K562 (cell line): ENCODE measurements around the gene EXOSC2. TPM values are rescaled to one million over a fixed set of nuclear protein-coding genes. Genes with fewer than 3 reads are reported as not detected.

Experiments
- CBX8 ChIP-seq: fragments of 200-600 bp; sonication (generic); IDR thresholded peaks from 2 replicates; pipeline ENCODE4 v1.6.1; 2012; ENCODE audit warnings: borderline replicate concordance, mixed run types, low read depth, mild to moderate bottlenecking, moderate library complexity, mixed read lengths, low read length, control low read depth, inconsistent platforms; ENCODE audit not compliant: poor library complexity, severe bottlenecking; ENCODE audit errors: extremely low read depth
- ELF4 ChIP-seq: fragments of 450-650 bp; formaldehyde crosslinking; IDR thresholded peaks from 2 replicates; pipeline ENCODE4 v1.4.0; 2022; ENCODE audit warnings: missing genetic modification characterization
- FOXJ3 ChIP-seq: sonication (generic); formaldehyde crosslinking; IDR thresholded peaks from 2 replicates; pipeline ENCODE4 v1.4.0; 2020; ENCODE audit warnings: mild to moderate bottlenecking, missing genetic modification reagents
- HLTF ChIP-seq: fragments of 450-650 bp; IDR thresholded peaks from 2 replicates; pipeline ENCODE4 v1.6.1; 2016
- JUN ChIP-seq, 2 experiments: sonication (generic) in 1 of 2; formaldehyde crosslinking in 1 of 2; IDR thresholded peaks; 2 replicates each; pipeline versions ENCODE4 v1.6.1 to v1.8.0; 2012 to 2022; ENCODE audit warnings: borderline replicate concordance in 2 of 2, mild to moderate bottlenecking in 2 of 2, improper control_type of control experiment in 1 of 2, low read depth in 1 of 2, low read length in 1 of 2, missing genetic modification reagents in 1 of 2
- MCM5 ChIP-seq: fragments of 450-650 bp; IDR thresholded peaks from 2 replicates; pipeline ENCODE4 v1.6.1; 2016; ENCODE audit warnings: low read depth
- MYC ChIP-seq, 2 experiments: fragments of 250-450 bp in 1 of 2; sonication (Bioruptor Pico) in 1 of 2; IDR thresholded peaks; 2 replicates each; pipeline versions ENCODE4 v1.5.1 to v1.6.1; 2012 to 2021; ENCODE audit warnings: low read depth in 2 of 2, borderline replicate concordance in 1 of 2, improper control_type of control experiment in 1 of 2, low read length in 1 of 2, mild to moderate bottlenecking in 1 of 2, moderate library complexity in 1 of 2
- PHB2 ChIP-seq: fragments of 450-650 bp; IDR thresholded peaks from 2 replicates; pipeline ENCODE4 v1.6.1; 2017; ENCODE audit warnings: low read depth
- RFX1 ChIP-seq: fragments of 450-650 bp; IDR thresholded peaks from 2 replicates; pipeline ENCODE4 v1.6.1; 2016; ENCODE audit warnings: mild to moderate bottlenecking, moderate library complexity
- TEAD4 ChIP-seq, 2 experiments: sonication (generic) in 1 of 2; formaldehyde crosslinking in 1 of 2; IDR thresholded peaks; 2 replicates each; pipeline versions ENCODE4 v1.6.1 to v1.8.0; 2012 to 2022; ENCODE audit warnings: borderline replicate concordance in 1 of 2, inconsistent platforms in 1 of 2, low read length in 1 of 2, mild to moderate bottlenecking in 1 of 2, missing genetic modification reagents in 1 of 2
- ZNF175 ChIP-seq: fragments of 200-800 bp; sonication (Bioruptor generic); IDR thresholded peaks from 2 replicates; pipeline ENCODE4 v1.6.1; 2016; ENCODE audit warnings: low read depth, mild to moderate bottlenecking, missing genetic modification characterization, missing compliant biosample characterization
- ZNF699 ChIP-seq: fragments of 250-450 bp; sonication (Bioruptor Pico); IDR thresholded peaks from 2 replicates; pipeline ENCODE4 v1.8.0; 2021; ENCODE audit warnings: mild to moderate bottlenecking, moderate library complexity; ENCODE audit not compliant: insufficient replicate concordance
- ZNF707 ChIP-seq: fragments of 250-450 bp; sonication (Bioruptor Pico); conservative IDR thresholded peaks from 2 replicates; pipeline ENCODE4 v1.8.0; 2022; ENCODE audit warnings: inconsistent platforms, mild to moderate bottlenecking, moderate library complexity
- polyA plus RNA-seq, 8 experiments: library from polyadenylated mRNA; depleted of rRNA in 4 of 8; stranded (reverse) in 5 of 8; unstranded in 3 of 8; fragments of >200 nt; fragmentation: Nextera tagmentation in 2 of 8; fragmentation: Illumina TruSeq in 1 of 8; extraction: Ambion mirVana in 2 of 8; extraction: Trizol in 1 of 8; gene quantifications; 2 replicates each; pipeline versions ENCODE4 v1.2.1 to v1.2.3, GENCODE V29; 2011 to 2014; ENCODE audit warnings: inconsistent platforms in 1 of 8, missing spikeins in 1 of 8
- total RNA-seq, 7 experiments: library from RNA; depleted of rRNA in 6 of 7; stranded (reverse); fragments of >200 nt in 6 of 7; fragmentation: Illumina TruSeq in 2 of 7; extraction: Trizol in 2 of 7; gene quantifications; 2 replicates each; pipeline versions ENCODE4 v1.2.1 to v1.2.3, GENCODE V29; 2011 to 2021; ENCODE audit warnings: low replicate concordance in 1 of 7
- TF ChIP-seq, protein P1 (sequence below): fragments of 450-650 bp; formaldehyde crosslinking; IDR thresholded peaks from 2 replicates; pipeline ENCODE4 v1.4.0; 2020; ENCODE audit warnings: mild to moderate bottlenecking, mixed read lengths
- TF ChIP-seq, protein P2 (sequence below): sonication (generic); formaldehyde crosslinking; IDR thresholded peaks from 2 replicates; pipeline ENCODE4 v1.8.1; 2022; ENCODE audit warnings: missing genetic modification reagents
- TF ChIP-seq, protein P3 (sequence below): fragments of 250-450 bp; sonication (Bioruptor Pico); IDR thresholded peaks from 2 replicates; pipeline ENCODE4 v1.5.0; 2020; ENCODE audit warnings: mild to moderate bottlenecking
- TF ChIP-seq, protein P4 (sequence below), 3 experiments: fragments of 200-800 bp in 1 of 3; fragments of 250-450 bp in 1 of 3; fragments of 450-650 bp in 1 of 3; sonication (Bioruptor Pico) in 1 of 3; sonication (Bioruptor generic) in 1 of 3; formaldehyde crosslinking in 1 of 3; IDR thresholded peaks; 2 replicates each; pipeline versions ENCODE4 v1.6.1 to v1.8.0; 2016 to 2022; ENCODE audit warnings: mild to moderate bottlenecking in 2 of 3, missing genetic modification characterization in 2 of 3, missing compliant biosample characterization in 1 of 3, moderate library complexity in 1 of 3

Gene EXOSC2
- total and polyA plus RNA-seq, 9 of the 15 experiments (the other 6 are each of a cell fraction or from before 2014, with no cell fraction given), result 46.0 to 101 (median 77.6) TPM

DNA sequence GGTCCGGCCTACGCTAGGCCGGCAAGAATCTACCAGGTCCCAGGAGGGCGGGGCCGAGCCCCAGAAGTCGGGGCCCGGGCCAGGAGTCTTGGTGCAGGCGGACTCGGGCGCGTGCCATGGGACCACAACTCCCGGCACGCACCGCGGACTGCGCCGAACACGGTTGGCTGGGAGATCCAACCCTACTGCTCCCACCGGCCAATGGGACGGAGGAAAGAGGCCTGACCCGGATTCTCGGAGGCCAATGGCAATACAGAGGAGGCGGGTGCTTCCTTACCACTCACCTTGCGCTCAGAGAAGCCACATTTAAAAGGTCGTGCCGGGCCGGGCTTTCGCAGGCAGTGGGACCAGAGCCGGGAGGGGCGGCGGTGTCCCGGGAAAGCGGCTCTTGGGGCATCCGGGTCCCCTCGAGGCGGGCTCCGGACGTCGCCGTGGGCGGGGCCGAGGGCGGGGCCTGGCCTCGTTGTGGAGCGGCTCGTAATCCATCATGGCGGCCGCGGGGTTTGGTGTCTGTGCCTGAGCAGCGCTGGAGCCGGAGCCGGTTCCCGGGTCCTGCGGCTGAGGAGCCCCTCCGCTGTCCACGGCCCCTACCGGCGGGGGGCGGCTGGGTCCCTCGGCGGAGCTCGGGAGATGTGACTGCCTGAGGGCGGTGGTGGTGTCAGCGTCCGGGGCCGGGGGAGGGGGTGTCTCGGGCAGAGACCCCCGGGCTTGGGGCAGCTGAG, 19.1 kb downstream of the EXOSC2 start (continued):
- no peak for TF ChIP-seq ZNF699 (CRISPR knock-in tag)
- no peak for TF ChIP-seq HLTF
- TF ChIP-seq, protein P1, sequence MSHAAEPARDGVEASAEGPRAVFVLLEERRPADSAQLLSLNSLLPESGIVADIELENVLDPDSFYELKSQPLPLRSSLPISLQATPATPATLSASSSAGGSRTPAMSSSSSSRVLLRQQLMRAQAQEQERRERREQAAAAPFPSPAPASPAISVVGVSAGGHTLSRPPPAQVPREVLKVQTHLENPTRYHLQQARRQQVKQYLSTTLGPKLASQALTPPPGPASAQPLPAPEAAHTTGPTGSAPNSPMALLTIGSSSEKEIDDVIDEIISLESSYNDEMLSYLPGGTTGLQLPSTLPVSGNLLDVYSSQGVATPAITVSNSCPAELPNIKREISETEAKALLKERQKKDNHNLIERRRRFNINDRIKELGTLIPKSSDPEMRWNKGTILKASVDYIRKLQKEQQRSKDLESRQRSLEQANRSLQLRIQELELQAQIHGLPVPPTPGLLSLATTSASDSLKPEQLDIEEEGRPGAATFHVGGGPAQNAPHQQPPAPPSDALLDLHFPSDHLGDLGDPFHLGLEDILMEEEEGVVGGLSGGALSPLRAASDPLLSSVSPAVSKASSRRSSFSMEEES (CRISPR knock-in tag), result no peak
- TF ChIP-seq, protein P2, sequence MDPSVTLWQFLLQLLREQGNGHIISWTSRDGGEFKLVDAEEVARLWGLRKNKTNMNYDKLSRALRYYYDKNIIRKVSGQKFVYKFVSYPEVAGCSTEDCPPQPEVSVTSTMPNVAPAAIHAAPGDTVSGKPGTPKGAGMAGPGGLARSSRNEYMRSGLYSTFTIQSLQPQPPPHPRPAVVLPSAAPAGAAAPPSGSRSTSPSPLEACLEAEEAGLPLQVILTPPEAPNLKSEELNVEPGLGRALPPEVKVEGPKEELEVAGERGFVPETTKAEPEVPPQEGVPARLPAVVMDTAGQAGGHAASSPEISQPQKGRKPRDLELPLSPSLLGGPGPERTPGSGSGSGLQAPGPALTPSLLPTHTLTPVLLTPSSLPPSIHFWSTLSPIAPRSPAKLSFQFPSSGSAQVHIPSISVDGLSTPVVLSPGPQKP (CRISPR knock-in tag), result no peak
- peak; percentile 47 for TF ChIP-seq MYC (IDR thresholded peaks at IDR 0.05; ENCODE audit: low read depth, low read length)
- no peak for TF ChIP-seq MYC (CRISPR knock-in tag; IDR thresholded peaks at IDR 0.05; ENCODE audit: borderline replicate concordance, low read depth)
- TF ChIP-seq, protein P3, sequence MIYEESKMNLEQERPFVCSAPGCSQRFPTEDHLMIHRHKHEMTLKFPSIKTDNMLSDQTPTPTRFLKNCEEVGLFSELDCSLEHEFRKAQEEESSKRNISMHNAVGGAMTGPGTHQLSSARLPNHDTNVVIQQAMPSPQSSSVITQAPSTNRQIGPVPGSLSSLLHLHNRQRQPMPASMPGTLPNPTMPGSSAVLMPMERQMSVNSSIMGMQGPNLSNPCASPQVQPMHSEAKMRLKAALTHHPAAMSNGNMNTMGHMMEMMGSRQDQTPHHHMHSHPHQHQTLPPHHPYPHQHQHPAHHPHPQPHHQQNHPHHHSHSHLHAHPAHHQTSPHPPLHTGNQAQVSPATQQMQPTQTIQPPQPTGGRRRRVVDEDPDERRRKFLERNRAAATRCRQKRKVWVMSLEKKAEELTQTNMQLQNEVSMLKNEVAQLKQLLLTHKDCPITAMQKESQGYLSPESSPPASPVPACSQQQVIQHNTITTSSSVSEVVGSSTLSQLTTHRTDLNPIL (CRISPR knock-in tag), result no peak
- TF ChIP-seq TEAD4 (IDR thresholded peaks at IDR 0.05; ENCODE audit: low read length), result no peak
- TF ChIP-seq TEAD4 (CRISPR knock-in tag; IDR thresholded peaks at IDR 0.05; ENCODE audit: borderline replicate concordance), result no peak; the same call in 1 of the 2 replicates
- TF ChIP-seq, protein P4, sequence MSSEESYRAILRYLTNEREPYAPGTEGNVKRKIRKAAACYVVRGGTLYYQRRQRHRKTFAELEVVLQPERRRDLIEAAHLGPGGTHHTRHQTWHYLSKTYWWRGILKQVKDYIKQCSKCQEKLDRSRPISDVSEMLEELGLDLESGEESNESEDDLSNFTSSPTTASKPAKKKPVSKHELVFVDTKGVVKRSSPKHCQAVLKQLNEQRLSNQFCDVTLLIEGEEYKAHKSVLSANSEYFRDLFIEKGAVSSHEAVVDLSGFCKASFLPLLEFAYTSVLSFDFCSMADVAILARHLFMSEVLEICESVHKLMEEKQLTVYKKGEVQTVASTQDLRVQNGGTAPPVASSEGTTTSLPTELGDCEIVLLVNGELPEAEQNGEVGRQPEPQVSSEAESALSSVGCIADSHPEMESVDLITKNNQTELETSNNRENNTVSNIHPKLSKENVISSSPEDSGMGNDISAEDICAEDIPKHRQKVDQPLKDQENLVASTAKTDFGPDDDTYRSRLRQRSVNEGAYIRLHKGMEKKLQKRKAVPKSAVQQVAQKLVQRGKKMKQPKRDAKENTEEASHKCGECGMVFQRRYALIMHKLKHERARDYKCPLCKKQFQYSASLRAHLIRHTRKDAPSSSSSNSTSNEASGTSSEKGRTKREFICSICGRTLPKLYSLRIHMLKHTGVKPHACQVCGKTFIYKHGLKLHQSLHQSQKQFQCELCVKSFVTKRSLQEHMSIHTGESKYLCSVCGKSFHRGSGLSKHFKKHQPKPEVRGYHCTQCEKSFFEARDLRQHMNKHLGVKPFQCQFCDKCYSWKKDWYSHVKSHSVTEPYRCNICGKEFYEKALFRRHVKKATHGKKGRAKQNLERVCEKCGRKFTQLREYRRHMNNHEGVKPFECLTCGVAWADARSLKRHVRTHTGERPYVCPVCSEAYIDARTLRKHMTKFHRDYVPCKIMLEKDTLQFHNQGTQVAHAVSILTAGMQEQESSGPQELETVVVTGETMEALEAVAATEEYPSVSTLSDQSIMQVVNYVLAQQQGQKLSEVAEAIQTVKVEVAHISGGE (CRISPR knock-in tag; IDR thresholded peaks at IDR 0.05), result peak in 2 of 3 experiments; percentile 19 to 69; a peak in 2 of 6 replicates
- peak; percentile 29; the same call in 1 of the 2 replicates for TF ChIP-seq JUN (IDR thresholded peaks at IDR 0.05; ENCODE audit: borderline replicate concordance, low read depth, low read length)
- 0 out of 2 replicates have a peak, but pooled peaks have one; percentile 40 for TF ChIP-seq JUN (CRISPR knock-in tag; IDR thresholded peaks at IDR 0.05; ENCODE audit: borderline replicate concordance)
- TF ChIP-seq CBX8, result no peak
- TF ChIP-seq ZNF175, result no peak
- TF ChIP-seq FOXJ3 (CRISPR knock-in tag), result no peak
- no peak for TF ChIP-seq RFX1
- no peak for TF ChIP-seq ELF4
- no peak for TF ChIP-seq ZNF707 (CRISPR knock-in tag)
- no peak for TF ChIP-seq MCM5
- no peak for TF ChIP-seq PHB2
